Activated CD4-positive, alpha-beta T cell treated with anti-CD3 and anti-CD28 coated beads, Interleukin-2, amount 10 ng/mL, durations not matched to agents 24 days and 14 days (primary cell): Measurements from ENCODE around the gene LEUTX. TPM values are rescaled to one million over a fixed set of nuclear protein-coding genes. Genes with fewer than 3 reads are reported as not detected.
A peak's percentile ranks its signal among the peaks of the same experiment; 100 is the strongest.

Experiments used
- DNase-seq: peaks from one replicate; pipeline ENCODE4 v3.0.0; 2022
- H3K27ac Mint-ChIP-seq: one replicate; pipeline ENCODE4 v1.8.0; 2022; ENCODE audit warnings: mild to moderate bottlenecking, mixed read lengths
- H3K27me3 Mint-ChIP-seq: one replicate; pipeline ENCODE4 v1.8.0; 2022; ENCODE audit warnings: mixed read lengths
- H3K36me3 Mint-ChIP-seq: one replicate; pipeline ENCODE4 v1.8.0; 2022; ENCODE audit warnings: low read depth, mild to moderate bottlenecking, mixed read lengths
- H3K4me1 Mint-ChIP-seq: one replicate; pipeline ENCODE4 v1.8.0; 2021; ENCODE audit warnings: mixed read lengths
- H3K4me3 Mint-ChIP-seq: one replicate; pipeline ENCODE4 v1.8.0; 2022; ENCODE audit warnings: mild to moderate bottlenecking, moderate library complexity, mixed read lengths
- H3K9me3 Mint-ChIP-seq: one replicate; pipeline ENCODE4 v1.8.0; 2021; ENCODE audit warnings: mixed read lengths
- intact Hi-C: fragments of 100-400 bp; cut with micrococcal nuclease; formaldehyde crosslinking; loops from one replicate; pipeline ENCODE4 v1.15.1; 2023
- total RNA-seq: library from RNA; stranded (reverse); gene quantifications from 2 replicates; pipeline ENCODE4 v1.2.3, GENCODE V29; 2022

The LEUTX gene
- total RNA-seq, 1 donor from 2014 or later = not detected

DNA sequence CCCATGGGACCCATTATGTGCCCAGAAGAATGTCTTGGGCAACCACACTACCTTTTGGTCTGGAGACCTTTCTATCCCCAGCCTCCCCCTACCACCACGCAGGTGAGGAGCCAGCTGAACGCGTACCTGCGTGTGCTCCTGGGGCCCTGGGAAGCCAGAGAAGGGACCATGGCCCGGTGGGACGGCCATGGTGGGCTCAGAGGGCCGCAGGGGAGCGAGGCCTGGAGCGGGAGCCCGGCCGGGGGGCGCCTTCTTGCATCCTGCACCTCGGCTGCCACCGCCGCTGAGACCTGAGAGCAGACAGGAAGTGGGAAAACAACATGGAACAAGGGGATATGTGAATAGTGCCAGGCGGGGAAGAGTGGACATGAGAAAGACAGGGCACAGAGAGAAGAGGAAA lies 53.0 kb downstream of the LEUTX start:
- no peak for DNase-seq
- intact Hi-C loops = loop anchor here (5.0 kb wide), 2 partner anchors 384 to 1184 kb away; partner anchors contain the start of genes ACTN4 and SUPT5H
- Mint-ChIP-seq H3K36me3 (peaks cover 60% of the 10 kb centered on the region), H3K27ac (peak overlapping the region; percentile 78), H3K9me3 (no peaks in the 10 kb centered on the region), H3K4me1 (peaks cover 30% of the 10 kb centered on the region), H3K4me3 (peak overlapping the region; percentile 76), H3K27me3 (peaks cover 2% of the 10 kb centered on the region)

DNA sequence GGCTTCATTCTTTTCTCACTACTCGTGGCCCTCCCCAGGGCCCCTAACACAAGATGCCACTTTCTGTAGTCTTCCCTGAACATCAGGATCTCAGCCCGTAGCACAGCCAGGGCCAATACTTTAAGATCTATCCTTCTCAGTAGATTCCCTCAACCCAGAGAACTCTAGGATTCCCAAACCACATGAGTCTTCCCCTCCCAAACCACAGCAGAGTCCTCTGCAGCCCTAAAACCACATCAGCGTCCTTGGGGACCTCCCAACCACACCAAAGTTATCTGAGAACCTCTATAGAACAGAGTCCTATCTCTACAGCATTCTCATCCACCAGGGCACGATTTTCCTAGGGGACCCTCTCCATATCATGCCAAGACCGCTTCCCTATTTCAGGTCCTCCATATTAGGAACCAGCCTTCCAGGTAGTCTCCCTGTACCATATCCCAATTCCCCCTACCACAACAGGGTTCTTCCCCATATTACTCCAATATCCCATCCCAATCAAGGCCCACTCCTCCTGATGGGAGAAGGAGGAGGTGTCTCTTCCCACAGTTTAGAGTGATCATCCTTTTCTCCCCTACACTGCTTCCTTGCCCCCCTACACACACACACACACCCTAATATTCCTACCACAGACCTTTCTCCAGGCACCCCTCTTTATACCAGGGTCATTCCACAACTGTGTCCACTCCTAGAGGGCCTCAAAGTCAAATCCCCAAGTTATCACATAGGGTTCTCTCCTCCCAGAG lies 53.9 kb downstream of the LEUTX start:
- Mint-ChIP-seq H3K27ac (peak overlapping the region; percentile 78), H3K9me3 (no peaks in the 10 kb centered on the region), H3K36me3 (peaks cover 64% of the 10 kb centered on the region), H3K27me3 (peaks cover 2% of the 10 kb centered on the region), H3K4me1 (peaks cover 32% of the 10 kb centered on the region), H3K4me3 (peak overlapping the region; percentile 76)
- no peak for DNase-seq
- intact Hi-C loops = loop anchor here (5.0 kb wide), 2 partner anchors 385 to 1185 kb away; partner anchors contain the start of genes ACTN4 and SUPT5H

GRCh38 chr19:39833160-39833463 lies 54.5 kb downstream of the LEUTX start:
- H3K27me3 Mint-ChIP-seq = peaks cover 2% of the 10 kb centered on the region
- H3K4me3 Mint-ChIP-seq = peak overlapping the region; percentile 76
- peak overlapping the region; percentile 78 for H3K27ac Mint-ChIP-seq
- no peaks in the 10 kb centered on the region for H3K9me3 Mint-ChIP-seq
- intact Hi-C loops = loop anchor here (5.0 kb wide), 2 partner anchors 386 to 1186 kb away; partner anchors contain the start of genes ACTN4 and SUPT5H
- peaks cover 32% of the 10 kb centered on the region for H3K4me1 Mint-ChIP-seq
- no peak for DNase-seq
- peaks cover 66% of the 10 kb centered on the region for H3K36me3 Mint-ChIP-seq

GRCh38 chr19:39833464-39834286 lies 55.0 kb downstream of the LEUTX start, which contains the start of gene DYRK1B:
TSS of gene DYRK1B (minus strand) at chr19:39834162. CDS start at chr19:39831867, 2,295 bp downstream.
- Mint-ChIP-seq H3K4me3 (peak within 1 kb of the TSS; percentile 84), H3K36me3 (peaks cover 66% of the 10 kb centered on the region), H3K27me3 (peaks cover 2% of the 10 kb centered on the region), H3K27ac (peak within 1 kb of the TSS; percentile 91), H3K4me1 (peaks cover 32% of the 10 kb centered on the region), H3K9me3 (no peaks in the 10 kb centered on the region)
- intact Hi-C loops = loop anchor here (1.0 to 5.0 kb wide), 4 partner anchors 9 to 1186 kb away; partner anchors contain the start of genes ACTN4 and SUPT5H
- peak; percentile 99 for DNase-seq

- H3K4me3 Mint-ChIP-seq = peak overlapping the region; percentile 84
- peaks cover 67% of the 10 kb centered on the region for H3K36me3 Mint-ChIP-seq
- intact Hi-C loops = loop anchor here (1.0 to 5.0 kb wide), 4 partner anchors 10 to 1187 kb away; partner anchors contain the start of genes ACTN4 and SUPT5H
- H3K27ac Mint-ChIP-seq = peak overlapping the region; percentile 91
- H3K27me3 Mint-ChIP-seq = peaks cover 2% of the 10 kb centered on the region
- peaks cover 32% of the 10 kb centered on the region for H3K4me1 Mint-ChIP-seq
- DNase-seq = no peak
- no peaks in the 10 kb centered on the region for H3K9me3 Mint-ChIP-seq
These were observed 55.7 kb downstream of the LEUTX start for GRCh38 chr19:39834287-39834841.

Other genes with a start within 250 kb of the LEUTX start
- gene EID2B, start 246.0 kb upstream of the LEUTX start, total RNA-seq = 3.4 and 3.6 TPM in 2 replicates
- gene EID2, start 238.7 kb upstream of the LEUTX start, total RNA-seq = 17.2 and 17.6 TPM in 2 replicates
- gene LGALS13, start 176.3 kb upstream of the LEUTX start, total RNA-seq = not detected in 2 replicates
- gene LGALS16, start 122.9 kb upstream of the LEUTX start, total RNA-seq = not detected in 2 replicates
- gene LGALS14, start 74.4 kb upstream of the LEUTX start, total RNA-seq = not detected in 2 replicates
- gene CLC, start 40.8 kb upstream of the LEUTX start, total RNA-seq = 1.7 and 2.1 TPM in 2 replicates
- gene DYRK1B, start 55.3 kb downstream of the LEUTX start, total RNA-seq = 3.6 and 4.5 TPM in 2 replicates
- gene FBL, start 67.5 kb downstream of the LEUTX start, total RNA-seq = 605 and 614 TPM in 2 replicates
- gene FCGBP, start 155.8 kb downstream of the LEUTX start, total RNA-seq = 3.3 and 4.7 TPM in 2 replicates
- gene PSMC4, start 192.3 kb downstream of the LEUTX start, total RNA-seq = 192 and 193 TPM in 2 replicates
- gene ZNF546, start 218.2 kb downstream of the LEUTX start, total RNA-seq = 4.4 and 6.7 TPM in 2 replicates